ENCODE results near the gene PLXNA1.

The PLXNA1 gene

DNA sequence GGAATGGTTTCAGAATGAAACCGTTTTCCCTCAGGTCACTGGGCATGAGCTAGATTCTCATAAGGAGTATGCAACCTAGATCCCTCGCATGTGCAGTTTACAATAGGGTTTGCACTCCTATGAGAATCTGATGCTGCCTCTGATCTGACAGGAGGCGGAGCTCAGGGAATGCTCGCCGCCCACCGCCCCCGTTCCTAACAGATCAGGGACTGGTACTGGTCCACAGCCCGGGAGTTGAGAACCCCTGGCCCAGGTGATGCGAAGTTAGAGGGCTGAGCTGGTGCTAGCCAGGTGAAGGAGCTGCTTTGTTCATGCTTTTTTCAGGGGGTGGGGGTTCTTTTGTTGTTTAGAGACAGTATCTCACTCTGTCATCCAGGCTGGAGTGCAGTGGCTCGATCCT is 15.5 kb upstream of the PLXNA1 start:
- no peak for DNase-seq (ENCODE audit: low spot score)

GRCh38 chr3:126968391-126969390 is 14.2 kb upstream of the PLXNA1 start:
- no peak for DNase-seq (ENCODE audit: low spot score)

- DNase-seq (ENCODE audit: low spot score) = no peak
Measured at GRCh38 chr3:126969586-126969985, 13.3 kb upstream of the PLXNA1 start.

GRCh38 chr3:126970101-126970500 is 12.8 kb upstream of the PLXNA1 start:
- DNase-seq (ENCODE audit: low spot score) = no peak

- no peak for DNase-seq (ENCODE audit: low spot score)
Measured at GRCh38 chr3:126970921-126971320, 12.0 kb upstream of the PLXNA1 start.

- DNase-seq (ENCODE audit: low spot score) = no peak
Measured at GRCh38 chr3:126971891-126972351, 11.0 kb upstream of the PLXNA1 start.

DNA sequence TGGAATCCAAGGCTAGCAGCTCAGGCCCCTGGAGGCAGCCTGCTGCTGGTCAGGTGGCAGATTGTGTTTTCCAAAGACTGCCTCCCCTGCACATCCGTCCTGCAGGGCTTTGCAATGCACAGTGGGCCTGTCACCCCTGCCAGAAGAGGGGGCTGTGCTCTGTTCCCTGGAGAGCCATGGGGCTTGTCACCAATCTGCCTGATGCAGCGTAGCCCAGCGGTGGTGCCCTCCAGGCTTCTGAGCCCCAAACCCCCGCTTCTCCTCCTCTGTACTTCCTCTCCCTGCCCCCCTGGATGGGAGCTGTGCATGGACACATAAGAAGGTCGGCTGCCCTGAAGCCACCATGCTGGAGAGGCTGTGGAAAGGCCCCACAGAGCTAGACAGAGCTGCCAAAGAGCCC is 10.0 kb upstream of the PLXNA1 start:
- no peak for DNase-seq (ENCODE audit: low spot score)

DNA sequence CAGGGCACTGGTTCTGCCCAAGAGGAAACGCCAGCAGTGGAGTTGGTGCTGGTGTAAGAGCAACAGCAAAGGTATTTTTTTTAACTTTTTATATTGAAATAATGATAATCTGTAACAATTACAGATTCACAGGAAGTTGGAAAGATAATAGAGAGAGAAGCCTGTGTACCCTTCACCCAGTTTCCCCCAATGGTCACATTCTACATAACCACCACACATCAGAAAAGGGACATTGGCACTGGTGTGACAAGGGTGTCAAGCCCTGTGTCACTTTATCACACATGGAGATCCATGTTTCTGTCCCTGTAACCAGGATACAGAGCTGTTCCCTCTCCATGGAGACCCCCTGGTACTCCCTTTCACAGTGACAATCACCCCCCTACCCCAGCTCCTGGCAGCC is 9.1 kb upstream of the PLXNA1 start:
- DNase-seq (ENCODE audit: low spot score) = no peak

DNA sequence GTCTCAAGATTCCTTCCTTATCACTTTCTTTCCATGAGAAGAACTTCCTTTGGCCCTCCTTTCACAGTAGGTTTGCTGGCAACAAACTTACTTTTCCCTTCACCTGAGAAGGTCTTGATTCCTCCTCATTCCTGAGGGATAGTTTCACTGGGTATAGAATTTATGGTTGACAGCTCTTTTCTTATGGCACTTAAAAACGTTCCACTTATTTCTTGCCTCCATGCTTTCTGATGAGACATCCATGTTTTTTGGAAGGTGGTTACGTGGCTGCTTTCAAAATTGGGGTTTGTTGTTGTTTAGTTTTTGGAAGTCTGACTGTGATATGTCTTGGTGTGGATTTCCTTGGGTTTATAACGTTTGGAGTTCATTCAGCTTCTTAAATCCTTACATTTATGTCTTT is 8.2 kb upstream of the PLXNA1 start:
- DNase-seq (ENCODE audit: low spot score) = no peak

DNA sequence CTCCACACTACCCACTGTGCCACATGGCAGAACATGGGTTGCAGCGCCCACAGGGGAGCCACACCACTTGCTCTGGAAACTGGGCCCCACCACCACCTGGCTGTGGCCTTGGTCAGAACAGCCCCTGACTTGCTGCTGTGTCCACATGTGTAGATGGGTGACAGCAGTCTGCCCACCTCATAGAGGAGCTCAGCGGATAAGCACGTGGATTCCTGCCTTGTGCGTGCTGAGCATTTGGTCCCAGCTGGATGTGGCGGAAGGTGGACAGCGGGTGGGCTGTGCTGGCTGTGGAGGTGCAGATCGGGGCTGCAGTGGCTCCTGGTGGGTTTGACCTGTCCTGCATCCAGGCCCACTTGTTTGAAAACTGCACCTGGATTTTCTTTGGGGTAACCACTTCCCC is 6.0 kb upstream of the PLXNA1 start:
- no peak for DNase-seq (ENCODE audit: low spot score)

- DNase-seq (ENCODE audit: low spot score) = no peak
Measured at GRCh38 chr3:126977821-126978220, 5.1 kb upstream of the PLXNA1 start.

DNA sequence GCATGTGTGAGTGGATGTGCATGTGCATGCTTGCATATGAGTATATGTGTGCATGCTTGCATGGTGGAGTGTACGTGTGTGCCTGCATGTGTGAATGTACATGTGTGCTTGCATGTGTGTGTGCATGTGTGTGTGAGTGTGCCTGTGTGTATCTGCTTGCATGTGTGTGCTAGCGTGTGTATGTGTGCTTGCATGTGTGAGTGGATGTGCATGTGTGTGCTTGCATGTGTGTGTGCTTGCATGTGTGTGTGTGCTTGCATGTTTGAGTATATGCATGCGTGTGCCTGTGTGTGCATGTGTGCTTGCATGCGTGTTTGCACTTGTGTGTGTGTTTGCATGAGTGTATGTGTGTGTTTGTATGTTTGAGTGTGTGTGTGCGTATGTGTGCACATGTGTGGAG is 4.6 kb upstream of the PLXNA1 start:
- DNase-seq (ENCODE audit: low spot score) = no peak

- DNase-seq (ENCODE audit: low spot score) = no peak
Measured at GRCh38 chr3:126979046-126979628, 3.8 kb upstream of the PLXNA1 start.

- DNase-seq (ENCODE audit: low spot score) = no peak
Measured at GRCh38 chr3:126980266-126980811, 2.6 kb upstream of the PLXNA1 start.

GRCh38 chr3:126982126-126982470 is 817 bp upstream of the PLXNA1 start:
- peak; percentile 70 for DNase-seq (ENCODE audit: low spot score)

GRCh38 chr3:126983276-126983652 is 349 bp downstream of the PLXNA1 start:
- DNase-seq (ENCODE audit: low spot score) = no peak

DNA sequence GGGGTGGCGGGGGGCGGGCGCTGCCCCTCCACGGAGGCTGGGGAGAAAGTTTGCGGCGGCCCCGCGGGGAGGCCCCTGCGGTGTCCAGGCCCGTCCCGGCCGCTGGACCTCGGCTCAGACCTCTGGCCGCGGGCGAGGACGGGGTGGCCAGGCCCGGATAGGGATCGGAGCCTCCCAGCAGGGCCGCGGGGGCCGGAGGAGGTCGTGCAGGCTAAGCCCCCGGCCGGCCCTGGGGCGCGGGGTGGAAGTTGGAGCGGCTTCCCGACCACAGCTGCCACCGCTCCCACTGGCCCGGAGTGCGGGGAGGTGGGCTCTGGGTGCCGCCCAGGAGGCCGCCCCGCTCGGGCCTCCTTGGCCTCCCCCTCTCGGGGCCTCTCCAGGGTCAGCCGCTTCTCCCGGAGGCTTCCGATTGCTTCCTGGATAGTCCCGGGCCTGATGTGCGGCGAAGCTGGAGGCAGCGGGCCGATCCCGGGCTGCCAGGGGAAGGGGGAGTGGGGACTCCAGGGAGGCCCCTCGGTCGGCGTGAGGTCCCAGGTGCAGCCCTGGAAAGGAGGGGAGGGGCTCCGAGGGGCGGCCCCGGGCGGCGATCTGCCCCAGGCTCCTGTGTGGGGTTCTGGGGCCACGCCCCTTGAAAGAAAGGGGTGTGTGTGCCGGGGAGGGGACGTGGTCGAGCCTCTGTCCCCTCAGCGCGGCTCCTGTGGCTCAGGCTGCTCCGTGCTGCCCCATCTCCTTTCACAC is 907 bp downstream of the PLXNA1 start:
- DNase-seq (ENCODE audit: low spot score) = peak; percentile 19

DNA sequence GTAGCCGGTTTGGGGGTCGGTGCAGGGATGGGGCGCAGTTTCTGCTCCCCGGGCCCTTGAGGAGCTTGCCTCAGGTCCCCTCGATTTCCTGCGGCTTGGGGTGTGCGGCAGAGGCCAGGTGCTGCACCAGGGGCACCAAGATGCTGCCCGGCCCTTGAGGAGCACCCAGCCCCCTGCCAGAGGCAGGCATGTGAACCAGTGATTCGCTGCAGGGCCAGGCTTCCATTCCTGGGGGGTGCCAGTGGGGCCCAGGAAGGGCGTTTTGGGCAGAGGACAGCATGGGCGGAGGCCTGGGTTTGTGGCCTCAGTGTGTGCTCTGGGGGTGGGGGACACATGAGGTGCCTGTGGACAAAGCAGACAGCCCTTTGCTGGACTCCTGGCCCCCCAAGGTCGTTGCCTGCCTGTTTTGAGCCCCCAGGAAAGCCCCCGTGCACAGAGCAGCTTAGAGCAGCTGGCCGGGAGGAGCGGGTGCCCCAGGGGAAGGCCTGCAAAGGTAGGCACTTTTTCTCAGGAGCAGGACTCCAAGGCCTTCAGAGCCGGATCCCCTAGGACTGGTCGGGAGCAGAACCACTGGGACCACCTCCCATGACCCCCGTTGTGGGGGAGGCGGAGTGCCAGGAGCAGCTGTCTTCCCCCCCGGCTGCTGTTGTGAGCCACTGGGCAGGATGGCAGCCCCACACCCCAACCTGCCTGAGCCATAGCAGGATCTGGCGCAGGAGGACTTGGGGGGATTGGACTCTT is 1.6 kb downstream of the PLXNA1 start:
- DNase-seq (ENCODE audit: low spot score) = no peak

GRCh38 chr3:126985132-126985985 is 2.4 kb downstream of the PLXNA1 start:
- no peak for DNase-seq (ENCODE audit: low spot score)

- no peak for DNase-seq (ENCODE audit: low spot score)
Measured at GRCh38 chr3:126986001-126986400, 3.1 kb downstream of the PLXNA1 start.

- DNase-seq (ENCODE audit: low spot score) = no peak
Measured at GRCh38 chr3:126987129-126987528, 4.2 kb downstream of the PLXNA1 start.

Measured in CD4-positive, alpha-beta T cell treated with Interleukin-2 at 100 ng/mL for 4 hours (primary cell).